SK-N-MC (cell line): Measurements from ENCODE around the gene CNBP.

ENCODE experiments used
- EZH2 ChIP-seq: fragments of 200-600 bp; sonication (generic); IDR thresholded peaks from one replicate; pipeline ENCODE4 v1.6.1; 2017; ENCODE audit warnings: antibody characterized with exemption
- FOXP2 ChIP-seq: optimal IDR thresholded peaks from 2 replicates; pipeline ENCODE3; 2011; ENCODE audit warnings: mild to moderate bottlenecking, moderate library complexity; ENCODE audit not compliant: insufficient read depth; ENCODE audit errors: extremely low read length, control extremely low read depth
- POLR2AphosphoS5 ChIP-seq: IDR thresholded peaks from 2 replicates; pipeline ENCODE4 v1.6.1; 2012; ENCODE audit warnings: mild to moderate bottlenecking, low read depth, low read length, borderline replicate concordance

DNA sequence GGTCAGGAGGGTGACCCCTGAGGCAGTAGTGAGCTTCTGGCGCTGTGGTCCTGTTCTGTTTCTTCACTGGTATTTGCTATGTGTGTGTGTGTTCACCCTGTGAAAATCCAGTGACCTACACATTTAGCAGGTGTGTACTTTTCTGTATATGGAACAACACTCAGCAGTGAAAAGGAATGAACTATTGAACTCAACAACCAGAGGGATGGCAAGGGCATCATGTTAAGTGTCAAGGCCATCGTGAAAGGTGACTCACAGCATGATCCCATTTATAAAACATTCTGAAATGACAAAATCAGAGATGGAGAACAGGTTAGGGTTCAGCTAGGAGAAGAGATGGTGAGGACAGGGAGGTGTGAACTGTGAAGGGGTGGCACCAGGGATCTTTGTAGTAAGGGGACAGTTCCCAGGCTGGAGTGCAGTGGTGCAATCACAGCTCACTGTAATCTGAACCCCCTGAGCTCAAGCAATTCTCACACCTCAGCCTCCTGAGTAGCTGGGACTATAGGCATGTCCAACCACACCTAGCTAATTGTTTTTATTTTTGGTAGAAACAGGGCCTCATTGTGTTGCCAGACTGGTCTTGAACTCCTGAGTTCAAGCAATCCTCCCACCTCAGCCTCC, 52.1 kb downstream of the CNBP start:
- TF ChIP-seq EZH2 (no peak), POLR2AphosphoS5 (no peak), FOXP2 (no peak)
